ENCODE measurements around the gene ETV1. TPM values are rescaled to one million over a fixed set of nuclear protein-coding genes. Genes with fewer than 3 reads are reported as not detected.

ETV1 gene
- total and polyA plus RNA-seq, 2 donors from 2014 or later: 2.0 to 28.6 TPM

DNA sequence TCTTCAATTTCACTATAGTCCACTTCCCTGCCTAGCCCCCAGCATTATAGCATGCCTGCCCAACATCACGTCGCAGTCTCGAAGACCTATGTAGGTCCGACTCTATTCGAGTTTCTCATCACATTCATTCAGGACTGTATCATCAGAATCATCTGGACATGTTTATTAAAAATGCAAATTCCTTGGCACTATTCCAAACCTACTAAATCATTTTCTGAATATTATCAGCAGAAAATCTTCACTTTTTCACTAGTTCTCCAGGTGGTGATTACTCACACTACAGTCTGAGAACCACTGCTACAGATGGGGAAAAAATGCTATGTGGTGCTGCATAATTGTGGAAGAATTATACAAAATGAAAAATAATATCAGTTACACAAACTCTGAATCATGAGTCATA is 29.3 kb upstream of the ETV1 start:
- intact Hi-C loops (cut with DNase I): no loop called here

GRCh38 chr7:14016950-14017349 is 27.5 kb upstream of the ETV1 start:
- no peak overlapping the region for H3K27ac ChIP-seq (ENCODE audit: low read depth in 2 of 2, low read length in 2 of 2)
- no peak overlapping the region for H3K4me3 ChIP-seq (ENCODE audit: low read length in 3 of 3)
- H3K27me3 ChIP-seq (ENCODE audit: control insufficient read depth, insufficient read depth, low read length): no peaks in the 10 kb centered on the region
- TF ChIP-seq, protein P1, sequence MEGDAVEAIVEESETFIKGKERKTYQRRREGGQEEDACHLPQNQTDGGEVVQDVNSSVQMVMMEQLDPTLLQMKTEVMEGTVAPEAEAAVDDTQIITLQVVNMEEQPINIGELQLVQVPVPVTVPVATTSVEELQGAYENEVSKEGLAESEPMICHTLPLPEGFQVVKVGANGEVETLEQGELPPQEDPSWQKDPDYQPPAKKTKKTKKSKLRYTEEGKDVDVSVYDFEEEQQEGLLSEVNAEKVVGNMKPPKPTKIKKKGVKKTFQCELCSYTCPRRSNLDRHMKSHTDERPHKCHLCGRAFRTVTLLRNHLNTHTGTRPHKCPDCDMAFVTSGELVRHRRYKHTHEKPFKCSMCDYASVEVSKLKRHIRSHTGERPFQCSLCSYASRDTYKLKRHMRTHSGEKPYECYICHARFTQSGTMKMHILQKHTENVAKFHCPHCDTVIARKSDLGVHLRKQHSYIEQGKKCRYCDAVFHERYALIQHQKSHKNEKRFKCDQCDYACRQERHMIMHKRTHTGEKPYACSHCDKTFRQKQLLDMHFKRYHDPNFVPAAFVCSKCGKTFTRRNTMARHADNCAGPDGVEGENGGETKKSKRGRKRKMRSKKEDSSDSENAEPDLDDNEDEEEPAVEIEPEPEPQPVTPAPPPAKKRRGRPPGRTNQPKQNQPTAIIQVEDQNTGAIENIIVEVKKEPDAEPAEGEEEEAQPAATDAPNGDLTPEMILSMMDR (IDR thresholded peaks at IDR 0.05; ENCODE audit: borderline replicate concordance, extremely low read depth, insufficient read depth): no peak
- peaks cover 0 to 3% (median 0%) of the 10 kb centered on the region in 3 donors for H3K9me3 ChIP-seq (ENCODE audit: control insufficient read depth in 2 of 3, insufficient read depth in 1 of 3, low read length in 3 of 3)
- no peaks in the 10 kb centered on the region for H3K36me3 ChIP-seq (ENCODE audit: control insufficient read depth in 2 of 3, insufficient read depth in 3 of 3, low read length in 3 of 3)
- intact Hi-C loops (cut with DNase I): no loop called here
- H3K9ac ChIP-seq (ENCODE audit: low read length in 3 of 3): no peak overlapping the region
- H3K4me1 ChIP-seq (ENCODE audit: control insufficient read depth in 2 of 3, insufficient read depth in 2 of 3, low read depth in 1 of 3, low read length in 3 of 3): no peaks in the 10 kb centered on the region
- DNase-seq (no peak), FAIRE-seq (no peak)

More for the DNA sequence above, 29.3 kb upstream of the ETV1 start:
- H3K9me3 ChIP-seq (ENCODE audit: control insufficient read depth in 2 of 3, insufficient read depth in 1 of 3, low read length in 3 of 3): peaks cover 0 to 3% (median 0%) of the 10 kb centered on the region in 3 donors
- FAIRE-seq (no peak), DNase-seq (no peak)
- H3K27me3 ChIP-seq (ENCODE audit: control insufficient read depth, insufficient read depth, low read length): no peaks in the 10 kb centered on the region
- H3K27ac ChIP-seq (ENCODE audit: low read depth in 2 of 2, low read length in 2 of 2): no peak overlapping the region
- no peak overlapping the region for H3K9ac ChIP-seq (ENCODE audit: low read length in 3 of 3)
- no peaks in the 10 kb centered on the region for H3K4me1 ChIP-seq (ENCODE audit: control insufficient read depth in 2 of 3, insufficient read depth in 2 of 3, low read depth in 1 of 3, low read length in 3 of 3)
- no peaks in the 10 kb centered on the region for H3K36me3 ChIP-seq (ENCODE audit: control insufficient read depth in 2 of 3, insufficient read depth in 3 of 3, low read length in 3 of 3)
- TF ChIP-seq, protein P1 (IDR thresholded peaks at IDR 0.05; ENCODE audit: borderline replicate concordance, extremely low read depth, insufficient read depth): no peak
- no peak overlapping the region for H3K4me3 ChIP-seq (ENCODE audit: low read length in 3 of 3)

DNA sequence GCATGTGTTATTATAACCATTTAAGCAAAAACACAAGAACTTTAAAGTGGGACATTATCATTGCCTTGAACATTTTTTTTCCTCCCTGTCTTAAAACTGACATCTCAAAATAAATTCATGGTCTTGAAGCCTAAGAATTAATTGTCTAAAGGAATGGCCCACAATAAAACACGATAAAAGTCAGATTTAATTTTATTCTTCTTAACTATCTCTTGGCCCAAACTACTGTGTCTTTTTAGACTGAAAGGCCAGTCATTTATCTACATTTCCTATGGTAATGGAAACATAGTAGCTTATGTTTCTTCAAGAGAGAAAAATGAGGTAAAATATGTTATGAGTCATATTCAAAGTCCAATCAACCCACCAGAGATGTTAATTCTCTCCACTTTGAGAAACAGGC is 24.4 kb upstream of the ETV1 start:
- peak in 2 of 5 donors; percentile 7 to 51 for DNase-seq
- FAIRE-seq: no peak
- Histone ChIP-seq H3K27ac (ENCODE audit: low read depth in 2 of 2, low read length in 2 of 2) (no peak overlapping the region), H3K36me3 (ENCODE audit: control insufficient read depth in 2 of 3, insufficient read depth in 3 of 3, low read length in 3 of 3) (no peaks in the 10 kb centered on the region), H3K27me3 (ENCODE audit: control insufficient read depth, insufficient read depth, low read length) (no peaks in the 10 kb centered on the region), H3K4me1 (ENCODE audit: control insufficient read depth in 2 of 3, insufficient read depth in 2 of 3, low read depth in 1 of 3, low read length in 3 of 3) (no peaks in the 10 kb centered on the region), H3K9me3 (ENCODE audit: control insufficient read depth in 2 of 3, insufficient read depth in 1 of 3, low read length in 3 of 3) (no peaks in the 10 kb centered on the region), H3K4me3 (ENCODE audit: low read length in 3 of 3) (no peak overlapping the region), H3K9ac (ENCODE audit: low read length in 3 of 3) (no peak overlapping the region)
- intact Hi-C loops (cut with DNase I): no loop called here
- TF ChIP-seq, protein P1 (IDR thresholded peaks at IDR 0.05; ENCODE audit: borderline replicate concordance, extremely low read depth, insufficient read depth): no peak
